Skeletal muscle tissue (tissue), 4 donors: ENCODE results near the gene ZFAND2A. TPM values are rescaled to one million over a fixed set of nuclear protein-coding genes. Genes with fewer than 3 reads are reported as not detected.
"Not testable (repeated sequence)": the region's sequence is repeated elsewhere in the genome, so short reads cannot be mapped to it uniquely, and the experiment has no call there.

ENCODE experiments used
- H3K27ac ChIP-seq: one replicate; pipeline ENCODE4 v1.7.0; 2013; ENCODE audit warnings: mild to moderate bottlenecking, low read depth, low read length, inconsistent platforms
- H3K27me3 ChIP-seq, 3 donors: one replicate each; pipeline ENCODE4 v1.7.0; 2013; ENCODE audit warnings: low read length in 3 of 3; ENCODE audit not compliant: control insufficient read depth in 3 of 3, insufficient read depth in 3 of 3
- H3K36me3 ChIP-seq, 3 donors: one replicate each; pipeline ENCODE4 v1.7.0; 2013; ENCODE audit warnings: low read length in 3 of 3; ENCODE audit not compliant: control insufficient read depth in 3 of 3, insufficient read depth in 3 of 3
- H3K4me1 ChIP-seq, 3 donors: one replicate each; pipeline ENCODE4 v1.7.0; 2013; ENCODE audit warnings: low read length in 3 of 3, mild to moderate bottlenecking in 3 of 3; ENCODE audit not compliant: control insufficient read depth in 3 of 3, insufficient read depth in 3 of 3
- H3K4me3 ChIP-seq, 3 donors: one replicate each; pipeline ENCODE4 v1.7.0; 2013; ENCODE audit warnings: low read length in 3 of 3
- H3K9ac ChIP-seq, 3 donors: one replicate each; pipeline ENCODE4 v1.7.0; 2013; ENCODE audit warnings: low read length in 3 of 3, mild to moderate bottlenecking in 3 of 3, moderate library complexity in 2 of 3, low read depth in 1 of 3
- H3K9me3 ChIP-seq, 3 donors: one replicate each; pipeline ENCODE4 v1.7.0; 2013; ENCODE audit warnings: low read length in 3 of 3; ENCODE audit not compliant: control insufficient read depth in 3 of 3
- total RNA-seq: library from RNA; depleted of rRNA; stranded (reverse); fragments of >200 nt; gene quantifications from one replicate; pipeline ENCODE4 v1.2.3, GENCODE V29; 2014
- donor health status: Osteomylitis.

ZFAND2A gene
- total RNA-seq, 1 donor from 2014 or later: 10.4 TPM

GRCh38 chr7:1175967-1176851 lies 16.2 kb upstream of the ZFAND2A start:
- peak overlapping the region in 1 of 3 donors; percentile 74 for H3K9ac ChIP-seq
- no peak overlapping the region for H3K27ac ChIP-seq
- peak overlapping the region in 2 of 3 donors; percentile 52 to 57 for H3K4me3 ChIP-seq
- H3K27me3 ChIP-seq: peaks cover 16 to 30% (median 23%) of the 10 kb centered on the region in 3 donors
- peaks cover 4 to 12% (median 10%) of the 10 kb centered on the region in 3 donors for H3K4me1 ChIP-seq
- no peaks in the 10 kb centered on the region for H3K36me3 ChIP-seq
- H3K9me3 ChIP-seq: no peaks in the 10 kb centered on the region

GRCh38 chr7:1175597-1175966 lies 15.6 kb upstream of the ZFAND2A start:
- no peaks in the 10 kb centered on the region for H3K36me3 ChIP-seq
- no peak overlapping the region for H3K27ac ChIP-seq
- peaks cover 16 to 30% (median 23%) of the 10 kb centered on the region in 3 donors for H3K27me3 ChIP-seq
- H3K4me3 ChIP-seq: peak overlapping the region in 2 of 3 donors; percentile 52 to 57
- peak overlapping the region in 1 of 3 donors; percentile 74 for H3K9ac ChIP-seq
- H3K9me3 ChIP-seq: no peaks in the 10 kb centered on the region
- peaks cover 4 to 12% (median 10%) of the 10 kb centered on the region in 3 donors for H3K4me1 ChIP-seq

- Histone ChIP-seq H3K4me3 (no peak overlapping the region), H3K27ac (no peak overlapping the region), H3K27me3 (peaks cover 11 to 25% (median 22%) of the 10 kb centered on the region in 3 donors), H3K4me1 (peaks cover 5 to 14% (median 11%) of the 10 kb centered on the region in 3 donors), H3K9me3 (no peaks in the 10 kb centered on the region), H3K9ac (peak overlapping the region in 1 of 3 donors; percentile 3), H3K36me3 (no peaks in the 10 kb centered on the region)
Observed at GRCh38 chr7:1174881-1175596, 15.0 kb upstream of the ZFAND2A start.

- Histone ChIP-seq H3K27me3 (peaks cover 5 to 20% (median 18%) of the 10 kb centered on the region in 3 donors), H3K9me3 (no peaks in the 10 kb centered on the region), H3K36me3 (no peaks in the 10 kb centered on the region), H3K27ac (no peak overlapping the region), H3K4me3 (no peak overlapping the region), H3K4me1 (peaks cover 6 to 22% (median 16%) of the 10 kb centered on the region in 3 donors), H3K9ac (no peak overlapping the region)
Observed at GRCh38 chr7:1174002-1174401, 14.0 kb upstream of the ZFAND2A start.

- H3K4me1 ChIP-seq: peaks cover 6 to 22% (median 16%) of the 10 kb centered on the region in 3 donors
- H3K27me3 ChIP-seq: peaks cover 5 to 14% (median 13%) of the 10 kb centered on the region in 3 donors
- no peak overlapping the region for H3K27ac ChIP-seq
- H3K9ac ChIP-seq: no peak overlapping the region
- no peaks in the 10 kb centered on the region for H3K36me3 ChIP-seq
- H3K4me3 ChIP-seq: no peak overlapping the region
- no peaks in the 10 kb centered on the region for H3K9me3 ChIP-seq
Observed at GRCh38 chr7:1172666-1173523, 12.9 kb upstream of the ZFAND2A start.

- H3K9me3 ChIP-seq, H3K4me3 ChIP-seq, H3K27me3 ChIP-seq, H3K9ac ChIP-seq, H3K27ac ChIP-seq, H3K36me3 ChIP-seq: not testable (repeated sequence)
- peaks cover 5 to 18% (median 15%) of the 10 kb centered on the region in 3 donors for H3K4me1 ChIP-seq
Observed at GRCh38 chr7:1171516-1171915, 11.5 kb upstream of the ZFAND2A start.

GRCh38 chr7:1170741-1171501 lies 10.9 kb upstream of the ZFAND2A start:
- Histone ChIP-seq H3K4me1 (peaks cover 2 to 12% (median 9%) of the 10 kb centered on the region in 3 donors), H3K9me3 (no peaks in the 10 kb centered on the region), H3K4me3 (no peak overlapping the region), H3K27ac (no peak overlapping the region), H3K27me3 (peaks cover 2 to 5% (median 3%) of the 10 kb centered on the region in 3 donors), H3K9ac (no peak overlapping the region), H3K36me3 (no peaks in the 10 kb centered on the region)

- Histone ChIP-seq H3K4me3 (peak overlapping the region; percentile 58 to 76 (median 61)), H3K27me3 (peaks cover 0 to 3% (median 2%) of the 10 kb centered on the region in 3 donors), H3K4me1 (peaks cover 2 to 10% (median 6%) of the 10 kb centered on the region in 3 donors), H3K9me3 (no peaks in the 10 kb centered on the region), H3K9ac (peak overlapping the region in 2 of 3 donors; percentile 28 to 74), H3K36me3 (peaks cover 0 to 7% (median 5%) of the 10 kb centered on the region in 3 donors), H3K27ac (peak overlapping the region; percentile 19)
Observed at GRCh38 chr7:1169409-1170368, 9.7 kb upstream of the ZFAND2A start.
